Effector memory CD4-positive, alpha-beta T cell (primary cell): ENCODE data around the gene GPR3.
A peak's percentile ranks its signal among the peaks of the same experiment; 100 is the strongest.

ENCODE experiments used
- DNase-seq, 3 donors: peaks; one replicate each; pipeline ENCODE4 v3.0.0-alpha.2; 2020
- H3K27ac ChIP-seq: 2 replicates; pipeline ENCODE4 v1.7.0; 2013; ENCODE audit warnings: mild to moderate bottlenecking, low read length, moderate library complexity; ENCODE audit not compliant: insufficient read depth, poor library complexity, severe bottlenecking
- H3K27me3 ChIP-seq: replicated peaks from 2 replicates; pipeline ENCODE4 v1.7.0; 2013; ENCODE audit warnings: mild to moderate bottlenecking, low read length; ENCODE audit not compliant: insufficient read depth, control insufficient read depth, poor library complexity, severe bottlenecking
- H3K36me3 ChIP-seq: 2 replicates; pipeline ENCODE4 v1.7.0; 2013; ENCODE audit warnings: mild to moderate bottlenecking, low read length, moderate library complexity; ENCODE audit not compliant: control insufficient read depth, insufficient read depth
- H3K4me1 ChIP-seq: 2 replicates; pipeline ENCODE4 v1.7.0; 2013; ENCODE audit warnings: low read length, mild to moderate bottlenecking; ENCODE audit not compliant: control insufficient read depth, insufficient read depth, poor library complexity, severe bottlenecking
- H3K4me3 ChIP-seq: 2 replicates; pipeline ENCODE4 v1.7.0; 2013; ENCODE audit warnings: low read length, low read depth, mild to moderate bottlenecking; ENCODE audit not compliant: insufficient read depth, poor library complexity, severe bottlenecking
- H3K9me3 ChIP-seq: 2 replicates; pipeline ENCODE4 v1.7.0; 2013; ENCODE audit warnings: mild to moderate bottlenecking, low read length, moderate library complexity; ENCODE audit not compliant: control insufficient read depth

Gene GPR3

GRCh38 chr1:27392778-27393635, 585 bp downstream of the GPR3 start:
- H3K27me3 ChIP-seq: no peaks in the 10 kb centered on the region
- H3K36me3 ChIP-seq: no peaks in the 10 kb centered on the region
- peaks cover 18% of the 10 kb centered on the region for H3K4me1 ChIP-seq
- DNase-seq: no peak
- H3K4me3 ChIP-seq: peak overlapping the region; percentile 58
- H3K27ac ChIP-seq: peak overlapping the region; percentile 47
- H3K9me3 ChIP-seq: no peaks in the 10 kb centered on the region

GRCh38 chr1:27393641-27394281, 1.3 kb downstream of the GPR3 start:
- DNase-seq: no peak
- Histone ChIP-seq H3K4me1 (peaks cover 18% of the 10 kb centered on the region), H3K9me3 (no peaks in the 10 kb centered on the region), H3K4me3 (no peak overlapping the region), H3K27me3 (no peaks in the 10 kb centered on the region), H3K36me3 (no peaks in the 10 kb centered on the region), H3K27ac (no peak overlapping the region)

GRCh38 chr1:27394282-27394658, 1.8 kb downstream of the GPR3 start:
- Histone ChIP-seq H3K4me3 (no peak overlapping the region), H3K9me3 (no peaks in the 10 kb centered on the region), H3K4me1 (peaks cover 18% of the 10 kb centered on the region)

GRCh38 chr1:27394925-27395324, 2.5 kb downstream of the GPR3 start:
- no peak for DNase-seq

More at GRCh38 chr1:27394282-27394658, 1.8 kb downstream of the GPR3 start:
- DNase-seq: no peak
- no peaks in the 10 kb centered on the region for H3K27me3 ChIP-seq
- no peaks in the 10 kb centered on the region for H3K36me3 ChIP-seq
- H3K27ac ChIP-seq: no peak overlapping the region

GRCh38 chr1:27395441-27396195, 3.2 kb downstream of the GPR3 start:
- H3K27me3 ChIP-seq: no peaks in the 10 kb centered on the region
- H3K27ac ChIP-seq: no peak overlapping the region
- H3K9me3 ChIP-seq: no peaks in the 10 kb centered on the region
- H3K36me3 ChIP-seq: no peaks in the 10 kb centered on the region
- peak; percentile 65 to 70 (median 67) for DNase-seq
- H3K4me1 ChIP-seq: peaks cover 18% of the 10 kb centered on the region
- no peak overlapping the region for H3K4me3 ChIP-seq

More at GRCh38 chr1:27394925-27395324, 2.5 kb downstream of the GPR3 start:
- H3K27me3 ChIP-seq: no peaks in the 10 kb centered on the region
- H3K4me3 ChIP-seq: no peak overlapping the region
- no peaks in the 10 kb centered on the region for H3K9me3 ChIP-seq
- H3K27ac ChIP-seq: no peak overlapping the region
- H3K36me3 ChIP-seq: no peaks in the 10 kb centered on the region
- peaks cover 18% of the 10 kb centered on the region for H3K4me1 ChIP-seq

GRCh38 chr1:27397110-27397509, 4.7 kb downstream of the GPR3 start:
- Histone ChIP-seq H3K9me3 (no peaks in the 10 kb centered on the region), H3K27ac (no peak overlapping the region), H3K27me3 (no peaks in the 10 kb centered on the region), H3K4me1 (peaks cover 9% of the 10 kb centered on the region), H3K36me3 (no peaks in the 10 kb centered on the region), H3K4me3 (no peak overlapping the region)
- no peak for DNase-seq

- H3K9me3 ChIP-seq: no peaks in the 10 kb centered on the region
- no peaks in the 10 kb centered on the region for H3K36me3 ChIP-seq
- no peak overlapping the region for H3K27ac ChIP-seq
- H3K4me1 ChIP-seq: peaks cover 7% of the 10 kb centered on the region
- no peaks in the 10 kb centered on the region for H3K27me3 ChIP-seq
- no peak for DNase-seq
- H3K4me3 ChIP-seq: no peak overlapping the region
Observed at GRCh38 chr1:27397749-27398148, 5.3 kb downstream of the GPR3 start.

- no peak overlapping the region for H3K4me3 ChIP-seq
- no peaks in the 10 kb centered on the region for H3K9me3 ChIP-seq
- H3K27ac ChIP-seq: no peak overlapping the region
- H3K4me1 ChIP-seq: peaks cover 5% of the 10 kb centered on the region
- DNase-seq: no peak
- H3K36me3 ChIP-seq: no peaks in the 10 kb centered on the region
- no peaks in the 10 kb centered on the region for H3K27me3 ChIP-seq
Observed at GRCh38 chr1:27398405-27399149, 6.2 kb downstream of the GPR3 start.

GRCh38 chr1:27399251-27400025, 7.0 kb downstream of the GPR3 start:
- Histone ChIP-seq H3K9me3 (no peaks in the 10 kb centered on the region), H3K27ac (no peak overlapping the region)

More at GRCh38 chr1:27399251-27400025, 7.0 kb downstream of the GPR3 start:
- Histone ChIP-seq H3K27me3 (no peaks in the 10 kb centered on the region), H3K36me3 (no peaks in the 10 kb centered on the region), H3K4me1 (peaks cover 5% of the 10 kb centered on the region), H3K4me3 (no peak overlapping the region)
- no peak for DNase-seq
